ENCODE data around the gene PCDHGA5.

DNA sequence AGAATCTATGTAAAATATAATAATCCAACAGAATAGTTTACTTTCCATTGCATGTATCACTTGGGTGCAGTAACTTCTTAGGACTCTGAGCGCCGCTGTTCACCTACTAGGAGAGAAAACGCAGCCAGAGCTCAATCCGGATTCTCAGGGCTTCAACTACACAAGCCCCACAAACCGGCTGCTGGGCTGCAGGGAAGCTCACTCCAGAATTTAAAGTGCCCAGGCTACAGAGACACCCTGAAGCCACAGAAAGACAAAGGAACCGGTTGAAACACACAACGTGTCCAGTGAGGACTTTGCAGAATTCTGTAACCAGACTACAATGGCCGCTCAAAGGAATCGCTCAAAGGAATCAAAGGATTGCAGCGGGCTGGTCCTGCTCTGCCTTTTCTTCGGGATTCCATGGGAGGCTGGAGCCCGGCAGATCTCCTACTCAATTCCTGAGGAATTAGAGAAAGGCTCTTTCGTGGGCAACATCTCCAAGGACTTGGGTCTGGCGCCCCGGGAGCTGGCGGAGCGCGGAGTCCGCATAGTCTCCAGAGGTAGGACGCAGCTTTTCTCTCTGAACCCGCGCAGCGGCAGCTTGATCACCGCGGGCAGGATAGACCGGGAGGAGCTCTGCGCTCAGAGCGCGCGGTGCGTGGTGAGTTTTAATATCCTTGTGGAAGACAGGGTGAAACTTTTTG lies 49.0 kb downstream of the PCDHGA5 start, which contains the start of gene PCDHGA10:
- TF ChIP-seq POLR2AphosphoS5 (IDR thresholded peaks at IDR 0.05; ENCODE audit: low read depth, low read length), result no peak
- TF ChIP-seq GABPA (IDR thresholded peaks at IDR 0.05; ENCODE audit: borderline replicate concordance, insufficient read depth, low read length), result no peak

Data from H1 (cell line).